Aorta (tissue), 5 donors: ENCODE measurements around the gene ERC1. TPM values are rescaled to one million over a fixed set of nuclear protein-coding genes. Genes with fewer than 3 reads are reported as not detected.

ENCODE experiments used
- ATAC-seq: fragments of 200-7000 bp; cut with Tn5 transposase; one replicate; pipeline ENCODE4 v1.9.1; 2022; ENCODE audit warnings: moderate library complexity; ENCODE audit not compliant: low FRiP score
- DNase-seq, 2 donors: peaks; one replicate each; pipeline ENCODE4 v3.0.0-alpha.2; 2020
- H3K27ac ChIP-seq, 2 donors: one replicate each; pipeline ENCODE4 v1.5.1; 2013; ENCODE audit warnings: low read length in 2 of 2, mild to moderate bottlenecking in 2 of 2, moderate library complexity in 2 of 2, control low read depth in 1 of 2, inconsistent platforms in 1 of 2, low read depth in 1 of 2
- H3K27me3 ChIP-seq, 2 donors: one replicate each; pipeline ENCODE4 v1.6.1; 2013; ENCODE audit warnings: control low read depth in 1 of 2, low read length in 1 of 2, mild to moderate bottlenecking in 1 of 2, moderate library complexity in 1 of 2; ENCODE audit not compliant: insufficient read depth in 2 of 2, control insufficient read depth in 1 of 2
- H3K36me3 ChIP-seq, 2 donors: one replicate each; pipeline ENCODE4 v1.6.1; 2013; ENCODE audit warnings: control low read depth in 1 of 2, low read length in 1 of 2, mild to moderate bottlenecking in 1 of 2; ENCODE audit not compliant: insufficient read depth in 2 of 2, control insufficient read depth in 1 of 2
- H3K4me1 ChIP-seq, 2 donors: one replicate each; pipeline ENCODE4 v1.6.1; 2013; ENCODE audit warnings: low read length in 2 of 2, control low read depth in 1 of 2, mild to moderate bottlenecking in 1 of 2, moderate library complexity in 1 of 2; ENCODE audit not compliant: insufficient read depth in 2 of 2, control insufficient read depth in 1 of 2
- H3K4me3 ChIP-seq, 2 donors: one replicate each; pipeline ENCODE4 v1.5.1; 2013; ENCODE audit warnings: low read length in 2 of 2, control low read depth in 1 of 2, mild to moderate bottlenecking in 1 of 2
- H3K9me3 ChIP-seq: one replicate; pipeline ENCODE4 v1.6.1; 2013; ENCODE audit warnings: mild to moderate bottlenecking, low read length; ENCODE audit not compliant: control insufficient read depth
- WGBS, 2 donors: extraction: QIAGEN DNeasy Blood & Tissue Kit; methylation state at CpG; one replicate each; pipeline ENCODE4 v1.1.7; 2013; 5-methylcytosine and 5-hydroxymethylcytosine counted together
- intact Hi-C, 2 donors: fragments of 100-400 bp; cut with DNase I; formaldehyde crosslinking; loops; one replicate each; pipeline versions ENCODE4 v1.14.2 to v1.15.0; 2022
- polyA plus RNA-seq, 2 donors: library from polyadenylated mRNA; stranded (reverse); fragments of 200-250 nt; gene quantifications; one replicate each; pipeline ENCODE4 v1.2.3, GENCODE V29; 2013
- total RNA-seq, 2 donors: library from RNA; stranded (reverse); fragmentation: NEBNext Ultra II Directional; extraction: Animal tissue kit (Norgen Biotek cat#: 25700); gene quantifications; one replicate each; pipeline ENCODE4 v1.2.1, GENCODE V29; 2021
- donor health status: healthy with polysubstance abuse.
- donor health status: Bipolar disorder and iron deficiency.
- donor health status: DM: no; HTN: no; CAD: no.
- donor health status: DM: no; HTN: no; CAD: no.
- donor health status: DM: yes; HTN: yes; CAD: no.

ERC1 gene
- total and polyA plus RNA-seq, 4 donors, result 8.1 to 99.8 (median 45.3) TPM

DNA sequence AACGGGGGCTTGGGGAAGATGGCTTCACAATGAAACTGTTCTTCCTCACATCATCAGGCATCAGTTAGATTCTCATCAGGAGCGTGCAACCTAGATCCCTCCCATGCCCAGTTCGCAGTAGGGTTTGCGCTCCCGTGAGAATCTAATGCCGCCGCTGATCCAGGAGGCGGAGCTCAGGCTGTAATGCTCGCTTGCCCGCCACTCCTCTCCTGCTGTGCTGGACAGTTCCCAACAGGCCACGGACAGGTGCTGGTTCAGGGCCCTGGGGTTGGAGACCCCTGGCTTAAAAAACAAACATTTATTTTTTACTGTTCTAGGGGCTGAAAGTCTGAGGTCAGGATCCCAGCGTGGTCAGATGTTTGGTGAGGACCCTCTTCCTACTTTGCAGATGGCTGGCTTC, 422.9 kb downstream of the ERC1 start:
- Histone ChIP-seq H3K9me3 (no peaks in the 10 kb centered on the region), H3K4me3 (no peak overlapping the region), H3K36me3 (peaks cover 0 to 3% of the 10 kb centered on the region in 2 donors), H3K27me3 (no peaks in the 10 kb centered on the region), H3K27ac (no peak overlapping the region), H3K4me1 (no peaks in the 10 kb centered on the region)
- ATAC-seq, result no peak
- intact Hi-C loops, result no loop called here
- 92 to 93% methylated on average over 12 of the region's 12 CpGs for WGBS, 2 donors
- no peak for DNase-seq

DNA sequence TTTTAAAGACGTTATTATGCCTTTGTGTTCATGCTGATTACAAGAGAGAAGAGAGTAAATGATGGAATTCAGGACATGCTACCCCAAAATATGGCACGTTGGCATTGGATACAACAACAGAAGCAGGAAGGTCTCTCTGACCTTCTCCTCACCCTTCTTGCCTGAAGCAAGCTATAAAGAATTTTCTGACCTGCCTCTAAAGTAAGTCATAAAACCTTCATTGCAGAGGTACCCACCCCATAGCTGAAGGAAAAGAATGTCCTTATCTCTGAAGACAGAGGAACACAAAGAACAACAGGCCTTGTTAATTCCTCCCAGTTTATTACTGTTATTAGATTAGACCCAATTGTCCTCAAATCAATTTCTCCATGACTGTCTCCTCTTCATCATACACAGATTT, 427.1 kb downstream of the ERC1 start:
- DNase-seq (no peak), ATAC-seq (no peak)
- Histone ChIP-seq H3K4me1 (no peaks in the 10 kb centered on the region), H3K4me3 (no peak overlapping the region), H3K27ac (no peak overlapping the region), H3K36me3 (no peaks in the 10 kb centered on the region), H3K9me3 (no peaks in the 10 kb centered on the region), H3K27me3 (no peaks in the 10 kb centered on the region)
- intact Hi-C loops, result no loop called here
- WGBS, 2 donors, result 64 to 81% methylated on average over 2 of the region's 2 CpGs

DNA sequence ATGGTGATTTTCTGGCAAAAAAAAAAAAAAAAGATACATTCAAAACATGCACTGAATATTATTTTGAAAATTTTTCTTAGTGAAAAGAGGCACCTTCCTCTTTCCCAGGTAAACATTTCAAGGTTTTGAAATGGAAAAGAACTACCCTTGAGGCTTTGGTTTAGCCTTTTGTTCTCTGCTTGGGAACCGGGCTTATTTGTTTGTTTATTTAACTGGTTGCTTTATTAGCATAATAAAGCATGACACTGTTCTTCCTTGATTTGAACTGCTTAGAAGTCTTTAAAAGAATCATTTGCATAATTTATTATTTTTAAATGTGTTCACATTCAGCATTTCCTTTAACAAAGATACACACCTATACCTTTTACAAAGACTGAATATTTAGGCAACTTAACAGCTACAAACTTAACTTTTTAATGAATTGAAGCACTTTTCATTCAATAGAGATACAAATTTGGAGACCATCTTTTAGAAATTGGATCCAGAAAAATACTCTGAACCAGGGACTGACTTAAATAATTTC, 428.9 kb downstream of the ERC1 start:
- Histone ChIP-seq H3K4me3 (no peak overlapping the region), H3K4me1 (no peaks in the 10 kb centered on the region), H3K27ac (no peak overlapping the region), H3K9me3 (no peaks in the 10 kb centered on the region), H3K27me3 (no peaks in the 10 kb centered on the region), H3K36me3 (no peaks in the 10 kb centered on the region)
- ATAC-seq (no peak), DNase-seq (no peak)
- intact Hi-C loops, result no loop called here
- 66 to 74% methylated on average over 1 of the region's 1 CpG for WGBS, 2 donors

DNA sequence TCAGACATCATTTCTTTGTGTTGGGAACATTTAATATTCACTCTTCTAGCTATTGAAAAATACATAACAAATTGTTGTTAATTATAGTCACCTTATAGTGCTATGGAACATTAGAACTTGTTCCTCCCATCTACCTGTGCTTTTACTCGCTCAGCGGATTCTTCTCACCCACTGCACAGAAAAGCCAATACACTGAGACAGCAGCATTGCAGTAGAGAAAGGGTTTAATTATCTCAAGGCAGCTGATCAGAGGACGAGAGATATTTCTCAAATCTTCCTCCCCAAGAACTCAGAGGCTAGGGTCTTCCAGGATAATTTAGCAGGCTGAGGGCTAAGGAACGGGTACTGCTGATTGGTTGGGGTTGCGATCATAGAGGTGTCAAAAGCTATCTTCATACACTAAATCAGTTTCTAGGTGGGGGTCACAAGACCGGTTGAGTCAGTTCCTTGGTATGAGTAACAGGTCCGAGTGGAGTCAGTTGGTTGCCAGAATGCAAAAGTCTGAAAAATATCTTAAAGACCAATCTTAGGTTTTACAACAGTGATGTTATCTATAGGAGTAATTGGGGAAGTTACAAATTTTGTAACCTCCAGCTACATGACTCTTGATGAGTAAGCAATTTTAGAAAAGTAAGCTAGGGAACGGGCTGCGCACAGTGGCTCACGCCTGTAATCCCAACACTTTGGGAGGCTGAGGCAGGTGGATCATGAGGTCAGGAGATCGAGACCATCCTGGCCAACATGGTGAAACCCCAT, 430.2 kb downstream of the ERC1 start:
- no peaks in the 10 kb centered on the region for H3K36me3 ChIP-seq
- no peak overlapping the region for H3K27ac ChIP-seq
- DNase-seq, result no peak
- 96 to 97% methylated on average over 10 to 11 of the region's 11 CpGs for WGBS, 2 donors
- ATAC-seq, result no peak
- intact Hi-C loops, result no loop called here
- no peaks in the 10 kb centered on the region for H3K4me1 ChIP-seq
- H3K4me3 ChIP-seq, result no peak overlapping the region
- no peaks in the 10 kb centered on the region for H3K27me3 ChIP-seq
- H3K9me3 ChIP-seq, result no peaks in the 10 kb centered on the region

DNA sequence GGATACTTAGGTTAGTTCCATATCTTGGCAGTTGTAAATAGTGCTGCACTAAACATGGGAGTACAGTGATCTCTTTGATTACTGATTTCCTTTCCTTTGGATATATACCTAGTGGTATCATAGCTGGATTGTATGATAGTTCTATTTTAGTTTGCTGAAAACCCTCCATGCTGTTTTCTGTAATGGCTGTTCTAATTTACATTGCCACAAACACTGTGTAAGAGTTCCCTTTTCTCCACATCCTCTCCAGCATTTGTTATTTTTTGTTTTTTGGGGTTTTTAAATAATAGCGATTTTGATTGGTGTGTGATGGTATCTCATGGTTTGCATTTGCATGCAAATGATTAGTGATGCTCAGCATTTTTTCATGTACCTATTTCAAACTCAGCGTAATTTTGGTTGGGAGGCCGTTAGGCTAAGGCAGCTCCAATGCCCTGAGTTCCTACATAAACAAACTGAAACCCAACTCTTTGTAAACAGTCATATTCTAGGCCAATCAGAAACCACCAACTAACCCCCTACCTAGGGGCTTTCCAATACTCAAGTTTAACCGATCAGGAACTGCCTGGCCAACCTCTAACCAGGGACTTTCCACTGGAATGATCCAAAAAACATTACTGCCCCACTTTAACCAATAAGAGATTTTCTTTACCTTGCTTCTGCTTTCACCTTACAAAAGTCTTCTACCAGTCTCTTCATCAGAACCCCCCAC, 431.7 kb downstream of the ERC1 start:
- H3K27me3 ChIP-seq, result no peaks in the 10 kb centered on the region
- intact Hi-C loops, result no loop called here
- no peaks in the 10 kb centered on the region for H3K9me3 ChIP-seq
- no peak overlapping the region for H3K4me3 ChIP-seq
- no peaks in the 10 kb centered on the region for H3K36me3 ChIP-seq
- WGBS, 2 donors, result 95 to 96% methylated on average over 4 of the region's 4 CpGs
- no peak overlapping the region for H3K27ac ChIP-seq
- no peak for DNase-seq
- no peaks in the 10 kb centered on the region for H3K4me1 ChIP-seq
- ATAC-seq, result no peak

DNA sequence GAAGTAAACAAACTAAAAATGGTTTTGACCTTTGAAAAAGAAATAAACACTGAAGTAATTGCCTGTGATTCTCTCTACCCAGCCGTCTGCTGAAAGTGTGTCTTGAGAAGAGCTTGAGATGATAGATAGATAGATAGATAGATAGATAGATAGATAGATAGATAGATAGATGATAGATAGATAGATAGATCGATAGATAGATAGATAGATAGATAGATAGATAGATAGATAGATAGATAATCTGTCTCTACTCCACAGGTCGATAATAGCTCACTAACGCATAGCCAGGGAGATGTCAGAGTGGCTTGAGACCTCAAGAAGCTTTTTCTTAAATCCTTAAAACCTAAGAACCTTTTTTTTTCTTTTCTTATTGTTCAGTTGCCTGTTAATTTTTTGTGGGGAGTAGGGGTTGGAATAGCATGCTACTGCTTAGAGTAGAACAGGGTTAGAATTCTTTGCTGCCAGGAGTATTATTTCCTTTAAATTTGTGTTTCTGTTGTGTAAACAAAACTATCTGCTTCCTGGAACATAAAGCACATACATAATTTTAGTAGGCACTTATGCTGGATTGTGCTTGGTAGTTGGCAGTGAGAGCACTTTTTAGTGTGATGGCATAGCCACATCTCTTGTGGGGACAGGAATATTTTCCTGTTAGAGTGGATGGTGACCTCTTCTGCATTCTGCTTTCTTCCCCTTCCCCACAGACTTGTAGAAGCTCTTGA, 433.8 kb downstream of the ERC1 start:
- no peak for ATAC-seq
- H3K36me3 ChIP-seq, result no peaks in the 10 kb centered on the region
- no peak for DNase-seq
- no peaks in the 10 kb centered on the region for H3K9me3 ChIP-seq
- H3K27me3 ChIP-seq, result no peaks in the 10 kb centered on the region
- WGBS, 2 donors, result 78 to 83% methylated on average over 4 of the region's 4 CpGs
- no peak overlapping the region for H3K27ac ChIP-seq
- H3K4me1 ChIP-seq, result no peaks in the 10 kb centered on the region
- no peak overlapping the region for H3K4me3 ChIP-seq
- intact Hi-C loops, result no loop called here

DNA sequence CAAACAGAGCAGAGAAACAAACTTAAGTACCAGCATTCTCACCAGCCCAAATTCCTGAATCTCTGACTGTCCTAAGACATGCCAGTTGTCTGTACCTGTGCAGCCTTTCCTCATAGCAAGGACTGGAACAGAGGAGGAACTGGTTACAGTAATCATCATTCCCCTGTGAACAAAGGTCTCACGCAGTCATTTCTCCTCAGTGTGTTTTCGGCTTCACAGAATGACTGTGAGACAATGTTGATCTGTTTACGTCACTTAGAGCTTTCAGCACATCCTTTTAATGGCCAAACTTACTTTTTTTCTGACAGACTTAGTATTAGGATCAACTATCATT, 434.3 kb downstream of the ERC1 start:
- Histone ChIP-seq H3K27ac (no peak overlapping the region), H3K9me3 (no peaks in the 10 kb centered on the region), H3K27me3 (no peaks in the 10 kb centered on the region), H3K36me3 (no peaks in the 10 kb centered on the region), H3K4me3 (no peak overlapping the region), H3K4me1 (no peaks in the 10 kb centered on the region)
- no peak for DNase-seq
- no peak for ATAC-seq
- intact Hi-C loops, result no loop called here
- 96 to 97% methylated on average over 3 of the region's 3 CpGs for WGBS, 2 donors

DNA sequence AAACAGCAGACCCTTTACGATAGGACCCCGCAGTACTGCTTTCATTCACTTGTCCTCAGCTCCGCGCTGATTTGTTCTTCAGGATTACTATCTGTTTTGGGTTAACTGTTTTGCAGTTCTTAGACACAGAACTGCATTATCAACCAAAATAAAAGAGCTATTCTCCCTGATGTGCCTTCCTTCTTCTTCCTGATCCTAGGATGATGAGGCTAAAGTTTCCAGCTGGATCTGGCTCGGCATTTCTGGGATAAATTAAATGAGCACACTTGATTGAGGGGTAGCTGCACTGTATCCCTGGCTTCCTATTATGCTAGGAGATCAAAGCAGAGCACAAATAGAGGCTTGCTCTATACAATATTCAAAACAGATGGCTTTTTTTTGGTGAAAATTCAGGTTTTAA, 437.6 kb downstream of the ERC1 start:
- no peaks in the 10 kb centered on the region for H3K27me3 ChIP-seq
- 95 to 97% methylated on average over 5 of the region's 5 CpGs for WGBS, 2 donors
- no peak overlapping the region for H3K4me3 ChIP-seq
- DNase-seq, result no peak
- intact Hi-C loops, result no loop called here
- no peaks in the 10 kb centered on the region for H3K4me1 ChIP-seq
- no peaks in the 10 kb centered on the region for H3K36me3 ChIP-seq
- no peak overlapping the region for H3K27ac ChIP-seq
- ATAC-seq, result no peak
- no peaks in the 10 kb centered on the region for H3K9me3 ChIP-seq
